HepG2 (cell line): ENCODE results near the gene FUCA1. TPM values are rescaled to one million over a fixed set of nuclear protein-coding genes. Genes with fewer than 3 reads are reported as not detected.
A peak's percentile ranks its signal among the peaks of the same experiment; 100 is the strongest.

Source experiments
- HNRNPL ChIP-seq: fragments of 200-400 bp; formaldehyde crosslinking; IDR thresholded peaks from 2 replicates; pipeline ENCODE4 v1.6.1; 2017; ENCODE audit warnings: mild to moderate bottlenecking, low read depth, low read length
- HOXA3 ChIP-seq: sonication (generic); formaldehyde crosslinking; IDR thresholded peaks from 2 replicates; pipeline ENCODE4 v1.5.0; 2020; ENCODE audit warnings: missing genetic modification reagents
- KAT2B ChIP-seq: fragments of 150-350 bp; IDR thresholded peaks from 2 replicates; pipeline ENCODE4 v1.6.1; 2014; ENCODE audit warnings: low read depth, low read length, borderline replicate concordance
- SAFB2 ChIP-seq: sonication (generic); formaldehyde crosslinking; IDR thresholded peaks from 2 replicates; pipeline ENCODE4 v1.5.1; 2020; ENCODE audit warnings: missing genetic modification reagents, low read depth, mild to moderate bottlenecking, borderline replicate concordance
- SP140L ChIP-seq: sonication (generic); formaldehyde crosslinking; IDR thresholded peaks from 2 replicates; pipeline ENCODE4 v1.4.0; 2020; ENCODE audit warnings: missing genetic modification reagents, borderline replicate concordance
- STAT5B ChIP-seq: sonication (generic); formaldehyde crosslinking; IDR thresholded peaks from 2 replicates; pipeline ENCODE4 v1.4.0; 2020; ENCODE audit warnings: missing genetic modification reagents
- TEAD2 ChIP-seq: sonication (generic); formaldehyde crosslinking; IDR thresholded peaks from 2 replicates; pipeline ENCODE4 v1.9.0; 2021; ENCODE audit warnings: missing genetic modification reagents
- ZFX ChIP-seq: sonication (generic); formaldehyde crosslinking; IDR thresholded peaks from 2 replicates; pipeline ENCODE4 v1.4.0; 2020; ENCODE audit warnings: mild to moderate bottlenecking, low read depth, missing genetic modification reagents, moderate library complexity
- ZNF549 ChIP-seq: sonication (generic); formaldehyde crosslinking; IDR thresholded peaks from 2 replicates; pipeline ENCODE4 v1.5.0; 2020; ENCODE audit warnings: missing genetic modification reagents
- ZNF605 ChIP-seq: sonication (generic); formaldehyde crosslinking; IDR thresholded peaks from 2 replicates; pipeline ENCODE4 v1.8.0; 2022; ENCODE audit warnings: mild to moderate bottlenecking, missing genetic modification reagents
- ZNF792 ChIP-seq: IDR thresholded peaks from 2 replicates; pipeline ENCODE4 v1.6.1; 2016
- ZNF850 ChIP-seq: sonication (generic); formaldehyde crosslinking; conservative IDR thresholded peaks from 2 replicates; pipeline ENCODE4 v1.9.0; 2021; ENCODE audit warnings: mild to moderate bottlenecking, missing genetic modification reagents
- polyA plus RNA-seq, 8 experiments: library from polyadenylated mRNA; depleted of rRNA in 3 of 8; stranded (reverse) in 7 of 8; unstranded in 1 of 8; fragments of >200 nt; fragmentation: Illumina TruSeq in 4 of 8; extraction: Trizol in 4 of 8; gene quantifications; 2 replicates each; pipeline versions ENCODE4 v1.2.1 to v1.2.3, GENCODE V29; 2011 to 2016; ENCODE audit warnings: low read depth in 4 of 8, missing spikeins in 1 of 8, mixed read lengths in 1 of 8; ENCODE audit not compliant: insufficient read depth in 1 of 8
- total RNA-seq, 5 experiments: library from RNA; depleted of rRNA; stranded (reverse); fragments of >200 nt; fragmentation: Illumina TruSeq; extraction: Trizol; gene quantifications; 2 replicates each; pipeline ENCODE4 v1.2.3, GENCODE V29; 2016; ENCODE audit warnings: low read depth in 1 of 5
- TF ChIP-seq, protein P1 (sequence below): sonication (generic); formaldehyde crosslinking; IDR thresholded peaks from 2 replicates; pipeline ENCODE4 v1.4.0; 2020; ENCODE audit warnings: mild to moderate bottlenecking, missing genetic modification reagents
- TF ChIP-seq, protein P2 (sequence below): sonication (generic); formaldehyde crosslinking; IDR thresholded peaks from 2 replicates; pipeline ENCODE4 v1.4.0; 2020; ENCODE audit warnings: missing genetic modification reagents
- TF ChIP-seq, protein P3 (sequence below): sonication (generic); formaldehyde crosslinking; IDR thresholded peaks from 2 replicates; pipeline ENCODE4 v1.4.0; 2020; ENCODE audit warnings: mild to moderate bottlenecking, missing genetic modification reagents
- TF ChIP-seq, protein P4 (sequence below): sonication (generic); formaldehyde crosslinking; IDR thresholded peaks from 2 replicates; pipeline ENCODE4 v1.4.0; 2020; ENCODE audit warnings: missing genetic modification reagents
- TF ChIP-seq, protein P5 (sequence below): conservative IDR thresholded peaks from 2 replicates; pipeline ENCODE4 v1.6.1; 2018; ENCODE audit warnings: missing genetic modification reagents
- TF ChIP-seq, protein P6 (sequence below): IDR thresholded peaks from 2 replicates; pipeline ENCODE4 v1.6.1; 2016
- TF ChIP-seq, protein P7 (sequence below): sonication (generic); formaldehyde crosslinking; IDR thresholded peaks from 2 replicates; pipeline ENCODE4 v1.9.0; 2022; ENCODE audit warnings: missing genetic modification reagents, mild to moderate bottlenecking, borderline replicate concordance
- TF ChIP-seq, protein P8 (sequence below): sonication (generic); formaldehyde crosslinking; IDR thresholded peaks from 2 replicates; pipeline ENCODE4 v1.4.0; 2020; ENCODE audit warnings: missing genetic modification reagents

FUCA1 gene
- total and polyA plus RNA-seq, 2 of the 13 experiments (the other 11 are each of a cell fraction or from before 2014, with no cell fraction given) = 32.7 to 33.6 TPM

DNA sequence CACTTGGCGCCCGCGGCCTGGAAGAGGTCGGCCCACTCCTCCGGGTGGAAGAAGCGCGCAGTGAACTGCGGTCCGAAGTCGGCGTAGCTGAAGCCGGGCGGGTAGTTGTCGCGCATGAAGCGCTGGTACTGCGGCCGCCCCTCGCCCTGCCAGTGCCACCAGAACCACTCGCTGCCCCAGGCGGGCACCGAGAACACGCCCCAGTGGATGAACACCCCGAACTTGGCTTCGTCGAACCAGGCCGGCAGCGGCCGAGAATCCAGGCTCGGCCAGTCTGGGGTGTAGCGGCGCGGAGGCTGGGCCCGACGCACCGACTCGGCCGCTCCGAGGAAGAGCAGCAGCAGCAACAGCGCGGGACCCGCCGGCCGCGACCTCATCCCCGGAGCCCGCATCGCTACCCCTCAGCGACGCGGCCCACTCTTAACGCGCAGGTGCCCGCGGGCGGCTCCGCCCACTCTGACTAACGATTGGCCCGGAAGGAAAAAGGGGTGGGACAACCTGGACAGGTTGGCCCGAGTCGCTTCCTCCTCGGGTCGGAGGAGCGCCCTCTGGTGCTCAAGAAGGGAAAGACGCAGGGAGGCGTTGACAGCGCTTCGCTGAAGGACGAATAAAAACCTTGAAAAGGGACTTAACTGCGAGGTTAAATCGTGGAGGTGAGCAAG is at the start of gene FUCA1 (continued):
- TF ChIP-seq, protein P1, sequence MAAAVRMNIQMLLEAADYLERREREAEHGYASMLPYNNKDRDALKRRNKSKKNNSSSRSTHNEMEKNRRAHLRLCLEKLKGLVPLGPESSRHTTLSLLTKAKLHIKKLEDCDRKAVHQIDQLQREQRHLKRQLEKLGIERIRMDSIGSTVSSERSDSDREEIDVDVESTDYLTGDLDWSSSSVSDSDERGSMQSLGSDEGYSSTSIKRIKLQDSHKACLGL (CRISPR knock-in tag) = peak; percentile 74
- TF ChIP-seq SP140L (CRISPR knock-in tag) = peak; percentile 53; the same call in 1 of the 2 replicates
- TF ChIP-seq ZFX (CRISPR knock-in tag) = peak; percentile 88
- TF ChIP-seq SAFB2 = peak; percentile 83
- TF ChIP-seq ZNF792 (CRISPR knock-in tag) = no peak
- TF ChIP-seq STAT5B (CRISPR knock-in tag) = no peak
- TF ChIP-seq TEAD2 (CRISPR knock-in tag) = no peak
- no peak for TF ChIP-seq ZNF850
- TF ChIP-seq HOXA3 (CRISPR knock-in tag) = peak; percentile 14
- peak; percentile 95 for TF ChIP-seq HNRNPL
- no peak for TF ChIP-seq ZNF549 (CRISPR knock-in tag)
- TF ChIP-seq, protein P2, sequence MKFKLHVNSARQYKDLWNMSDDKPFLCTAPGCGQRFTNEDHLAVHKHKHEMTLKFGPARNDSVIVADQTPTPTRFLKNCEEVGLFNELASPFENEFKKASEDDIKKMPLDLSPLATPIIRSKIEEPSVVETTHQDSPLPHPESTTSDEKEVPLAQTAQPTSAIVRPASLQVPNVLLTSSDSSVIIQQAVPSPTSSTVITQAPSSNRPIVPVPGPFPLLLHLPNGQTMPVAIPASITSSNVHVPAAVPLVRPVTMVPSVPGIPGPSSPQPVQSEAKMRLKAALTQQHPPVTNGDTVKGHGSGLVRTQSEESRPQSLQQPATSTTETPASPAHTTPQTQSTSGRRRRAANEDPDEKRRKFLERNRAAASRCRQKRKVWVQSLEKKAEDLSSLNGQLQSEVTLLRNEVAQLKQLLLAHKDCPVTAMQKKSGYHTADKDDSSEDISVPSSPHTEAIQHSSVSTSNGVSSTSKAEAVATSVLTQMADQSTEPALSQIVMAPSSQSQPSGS (CRISPR knock-in tag) = 0 out of 2 replicates have a peak, but pooled peaks have one; percentile 21
- TF ChIP-seq, protein P3, sequence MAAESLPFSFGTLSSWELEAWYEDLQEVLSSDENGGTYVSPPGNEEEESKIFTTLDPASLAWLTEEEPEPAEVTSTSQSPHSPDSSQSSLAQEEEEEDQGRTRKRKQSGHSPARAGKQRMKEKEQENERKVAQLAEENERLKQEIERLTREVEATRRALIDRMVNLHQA (CRISPR knock-in tag) = no peak
- peak; percentile 74 for TF ChIP-seq ZNF605 (CRISPR knock-in tag)
- TF ChIP-seq, protein P4, sequence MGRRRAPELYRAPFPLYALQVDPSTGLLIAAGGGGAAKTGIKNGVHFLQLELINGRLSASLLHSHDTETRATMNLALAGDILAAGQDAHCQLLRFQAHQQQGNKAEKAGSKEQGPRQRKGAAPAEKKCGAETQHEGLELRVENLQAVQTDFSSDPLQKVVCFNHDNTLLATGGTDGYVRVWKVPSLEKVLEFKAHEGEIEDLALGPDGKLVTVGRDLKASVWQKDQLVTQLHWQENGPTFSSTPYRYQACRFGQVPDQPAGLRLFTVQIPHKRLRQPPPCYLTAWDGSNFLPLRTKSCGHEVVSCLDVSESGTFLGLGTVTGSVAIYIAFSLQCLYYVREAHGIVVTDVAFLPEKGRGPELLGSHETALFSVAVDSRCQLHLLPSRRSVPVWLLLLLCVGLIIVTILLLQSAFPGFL = no peak
- TF ChIP-seq, protein P5, sequence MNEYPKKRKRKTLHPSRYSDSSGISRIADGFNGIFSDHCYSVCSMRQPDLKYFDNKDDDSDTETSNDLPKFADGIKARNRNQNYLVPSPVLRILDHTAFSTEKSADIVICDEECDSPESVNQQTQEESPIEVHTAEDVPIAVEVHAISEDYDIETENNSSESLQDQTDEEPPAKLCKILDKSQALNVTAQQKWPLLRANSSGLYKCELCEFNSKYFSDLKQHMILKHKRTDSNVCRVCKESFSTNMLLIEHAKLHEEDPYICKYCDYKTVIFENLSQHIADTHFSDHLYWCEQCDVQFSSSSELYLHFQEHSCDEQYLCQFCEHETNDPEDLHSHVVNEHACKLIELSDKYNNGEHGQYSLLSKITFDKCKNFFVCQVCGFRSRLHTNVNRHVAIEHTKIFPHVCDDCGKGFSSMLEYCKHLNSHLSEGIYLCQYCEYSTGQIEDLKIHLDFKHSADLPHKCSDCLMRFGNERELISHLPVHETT (CRISPR knock-in tag) = no peak
- TF ChIP-seq, protein P6, sequence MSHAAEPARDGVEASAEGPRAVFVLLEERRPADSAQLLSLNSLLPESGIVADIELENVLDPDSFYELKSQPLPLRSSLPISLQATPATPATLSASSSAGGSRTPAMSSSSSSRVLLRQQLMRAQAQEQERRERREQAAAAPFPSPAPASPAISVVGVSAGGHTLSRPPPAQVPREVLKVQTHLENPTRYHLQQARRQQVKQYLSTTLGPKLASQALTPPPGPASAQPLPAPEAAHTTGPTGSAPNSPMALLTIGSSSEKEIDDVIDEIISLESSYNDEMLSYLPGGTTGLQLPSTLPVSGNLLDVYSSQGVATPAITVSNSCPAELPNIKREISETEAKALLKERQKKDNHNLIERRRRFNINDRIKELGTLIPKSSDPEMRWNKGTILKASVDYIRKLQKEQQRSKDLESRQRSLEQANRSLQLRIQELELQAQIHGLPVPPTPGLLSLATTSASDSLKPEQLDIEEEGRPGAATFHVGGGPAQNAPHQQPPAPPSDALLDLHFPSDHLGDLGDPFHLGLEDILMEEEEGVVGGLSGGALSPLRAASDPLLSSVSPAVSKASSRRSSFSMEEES (CRISPR knock-in tag) = 0 out of 2 replicates have a peak, but pooled peaks have one; percentile 28
- TF ChIP-seq, protein P7, sequence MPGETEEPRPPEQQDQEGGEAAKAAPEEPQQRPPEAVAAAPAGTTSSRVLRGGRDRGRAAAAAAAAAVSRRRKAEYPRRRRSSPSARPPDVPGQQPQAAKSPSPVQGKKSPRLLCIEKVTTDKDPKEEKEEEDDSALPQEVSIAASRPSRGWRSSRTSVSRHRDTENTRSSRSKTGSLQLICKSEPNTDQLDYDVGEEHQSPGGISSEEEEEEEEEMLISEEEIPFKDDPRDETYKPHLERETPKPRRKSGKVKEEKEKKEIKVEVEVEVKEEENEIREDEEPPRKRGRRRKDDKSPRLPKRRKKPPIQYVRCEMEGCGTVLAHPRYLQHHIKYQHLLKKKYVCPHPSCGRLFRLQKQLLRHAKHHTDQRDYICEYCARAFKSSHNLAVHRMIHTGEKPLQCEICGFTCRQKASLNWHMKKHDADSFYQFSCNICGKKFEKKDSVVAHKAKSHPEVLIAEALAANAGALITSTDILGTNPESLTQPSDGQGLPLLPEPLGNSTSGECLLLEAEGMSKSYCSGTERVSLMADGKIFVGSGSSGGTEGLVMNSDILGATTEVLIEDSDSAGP (CRISPR knock-in tag) = peak; percentile 92
- TF ChIP-seq, protein P8, sequence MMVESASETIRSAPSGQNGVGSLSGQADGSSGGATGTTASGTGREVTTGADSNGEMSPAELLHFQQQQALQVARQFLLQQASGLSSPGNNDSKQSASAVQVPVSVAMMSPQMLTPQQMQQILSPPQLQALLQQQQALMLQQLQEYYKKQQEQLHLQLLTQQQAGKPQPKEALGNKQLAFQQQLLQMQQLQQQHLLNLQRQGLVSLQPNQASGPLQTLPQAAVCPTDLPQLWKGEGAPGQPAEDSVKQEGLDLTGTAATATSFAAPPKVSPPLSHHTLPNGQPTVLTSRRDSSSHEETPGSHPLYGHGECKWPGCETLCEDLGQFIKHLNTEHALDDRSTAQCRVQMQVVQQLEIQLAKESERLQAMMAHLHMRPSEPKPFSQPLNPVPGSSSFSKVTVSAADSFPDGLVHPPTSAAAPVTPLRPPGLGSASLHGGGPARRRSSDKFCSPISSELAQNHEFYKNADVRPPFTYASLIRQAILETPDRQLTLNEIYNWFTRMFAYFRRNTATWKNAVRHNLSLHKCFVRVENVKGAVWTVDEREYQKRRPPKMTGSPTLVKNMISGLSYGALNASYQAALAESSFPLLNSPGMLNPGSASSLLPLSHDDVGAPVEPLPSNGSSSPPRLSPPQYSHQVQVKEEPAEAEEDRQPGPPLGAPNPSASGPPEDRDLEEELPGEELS = no peak
- no peak for TF ChIP-seq KAT2B
